Pericardium fibroblast (primary cell): ENCODE data around the gene FAM181A. TPM values are rescaled to one million over a fixed set of nuclear protein-coding genes. Genes with fewer than 3 reads are reported as not detected.

ENCODE experiments used
- total RNA-seq: library from RNA; depleted of rRNA; stranded (reverse); fragments of >200 nt; gene quantifications from 2 replicates; pipeline ENCODE4 v1.2.3, GENCODE V29; 2015

FAM181A gene
- total RNA-seq: not detected in 2 replicates

DNA sequence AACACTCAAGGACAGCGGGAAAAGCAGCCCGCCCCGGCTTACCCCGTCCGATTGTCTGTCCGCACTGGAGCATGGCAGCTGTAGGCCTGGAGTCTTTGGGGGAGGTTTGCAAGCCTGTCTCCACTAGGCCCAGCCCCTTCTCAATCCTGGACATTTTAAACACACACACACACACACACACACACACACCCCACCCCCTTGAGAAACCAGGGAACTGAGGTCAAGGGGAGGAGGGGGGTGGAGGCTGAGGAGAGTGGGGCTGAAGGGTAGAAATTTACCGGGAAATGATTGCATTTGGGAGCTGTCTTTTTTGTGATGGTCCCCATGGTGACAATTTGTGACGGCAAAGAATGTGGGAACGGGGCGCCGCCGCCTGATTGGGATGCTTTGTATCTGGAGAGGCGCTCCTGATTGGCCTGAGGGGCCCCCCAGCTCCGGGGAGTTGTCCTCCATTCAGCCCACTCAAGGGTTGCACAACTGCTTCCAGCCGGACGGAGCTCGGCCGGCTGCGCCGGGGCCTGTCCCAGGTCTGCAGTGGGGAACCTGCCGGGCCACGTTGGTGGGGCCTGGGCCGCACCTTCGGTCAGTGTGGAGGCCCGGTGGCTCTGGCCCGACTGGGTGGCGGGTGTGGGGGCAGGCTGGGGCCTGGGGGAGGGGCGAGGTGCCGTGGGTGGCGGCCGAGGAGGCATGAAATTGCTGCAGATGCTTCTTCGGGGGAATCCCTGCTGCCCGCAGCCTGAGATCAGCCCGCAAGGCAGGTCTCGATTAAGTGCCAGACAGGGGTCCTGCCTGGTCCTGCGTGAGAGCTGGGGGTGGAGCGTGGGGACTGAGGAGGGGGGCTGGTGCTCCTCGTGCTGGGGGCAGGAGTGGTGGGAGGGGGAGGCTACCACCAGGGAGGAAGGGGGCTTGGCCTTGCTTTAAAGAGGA lies at the start of gene FAM181A:
Gene FAM181A, plus strand, starts transcription at position 472 of the 927 bp plus-strand sequence. CDS start 942 bp downstream, outside the sequence.

DNA sequence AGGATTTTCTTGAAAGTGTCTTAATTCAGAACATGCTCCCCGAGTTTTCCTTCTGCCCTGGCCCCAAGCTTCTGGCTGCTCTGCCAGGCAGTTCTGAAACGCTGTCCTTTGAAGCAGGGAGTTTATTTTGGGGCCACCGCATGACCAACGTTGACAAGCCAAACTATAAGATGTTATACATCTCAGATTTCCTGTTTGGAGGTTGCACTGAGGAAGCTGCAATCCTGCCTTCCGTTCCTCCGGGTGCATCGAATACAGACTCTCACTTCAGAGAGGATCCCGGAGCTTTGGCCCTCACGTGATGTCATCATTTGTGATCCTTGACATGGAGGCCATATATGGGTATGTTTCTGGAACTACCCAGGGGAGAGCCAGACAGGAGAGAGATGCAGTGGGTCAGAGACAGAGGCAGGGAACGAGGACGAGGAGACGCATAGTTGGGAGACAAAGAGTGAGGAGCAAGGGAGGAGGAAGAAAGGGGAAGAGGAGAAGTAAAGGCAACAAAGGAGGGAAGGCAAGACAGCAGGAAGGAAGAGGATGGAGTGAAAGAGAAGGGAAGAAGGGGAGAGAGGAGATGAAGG lies 49.4 kb downstream of the FAM181A start, which contains the start of gene ASB2:
Gene ASB2, minus strand, starts transcription at position 94 of the 581 bp plus-strand sequence. CDS start 12,031 bp downstream, outside the sequence.

Other genes starting within 250 kb of the FAM181A start
- gene PRIMA1, start 138.9 kb upstream of the FAM181A start, total RNA-seq: not detected in 2 replicates
- not detected in 2 replicates for gene ASB2, start 49.2 kb downstream of the FAM181A start, total RNA-seq
- not detected in 2 replicates for gene CCDC197, start 70.0 kb downstream of the FAM181A start, total RNA-seq
- 1.4 and 2.6 TPM in 2 replicates for gene OTUB2, start 99.0 kb downstream of the FAM181A start, total RNA-seq
- 67.3 and 80.3 TPM in 2 replicates for gene DDX24, start 153.9 kb downstream of the FAM181A start, total RNA-seq
- gene IFI27L1, start 154.0 kb downstream of the FAM181A start, total RNA-seq: 10.8 and 12.5 TPM in 2 replicates
- 4.9 and 7.4 TPM in 2 replicates for gene IFI27, start 183.4 kb downstream of the FAM181A start, total RNA-seq
- gene IFI27L2, start 202.3 kb downstream of the FAM181A start, total RNA-seq: 150 and 179 TPM in 2 replicates
- gene PPP4R4, start 247.0 kb downstream of the FAM181A start, total RNA-seq: 0.12 and 0.26 TPM in 2 replicates